A549 treated with RU486 at 1 μM for 4 hours (cell line): ENCODE measurements around the gene RITA1. TPM values are rescaled to one million over a fixed set of nuclear protein-coding genes. Genes with fewer than 3 reads are reported as not detected.

Experiments used
- total RNA-seq: library from RNA; stranded (reverse); fragments of 200-300 nt; extraction: Qiagen RNA extraction; gene quantifications from 5 replicates; pipeline ENCODE4 v1.2.3, GENCODE V29; 2022; ENCODE audit warnings: low read depth

Gene RITA1, protein sequence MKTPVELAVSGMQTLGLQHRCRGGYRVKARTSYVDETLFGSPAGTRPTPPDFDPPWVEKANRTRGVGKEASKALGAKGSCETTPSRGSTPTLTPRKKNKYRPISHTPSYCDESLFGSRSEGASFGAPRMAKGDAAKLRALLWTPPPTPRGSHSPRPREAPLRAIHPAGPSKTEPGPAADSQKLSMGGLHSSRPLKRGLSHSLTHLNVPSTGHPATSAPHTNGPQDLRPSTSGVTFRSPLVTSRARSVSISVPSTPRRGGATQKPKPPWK
- total RNA-seq, result 25.5 to 37.6 TPM (median 36.6 TPM) in 5 replicates

DNA sequence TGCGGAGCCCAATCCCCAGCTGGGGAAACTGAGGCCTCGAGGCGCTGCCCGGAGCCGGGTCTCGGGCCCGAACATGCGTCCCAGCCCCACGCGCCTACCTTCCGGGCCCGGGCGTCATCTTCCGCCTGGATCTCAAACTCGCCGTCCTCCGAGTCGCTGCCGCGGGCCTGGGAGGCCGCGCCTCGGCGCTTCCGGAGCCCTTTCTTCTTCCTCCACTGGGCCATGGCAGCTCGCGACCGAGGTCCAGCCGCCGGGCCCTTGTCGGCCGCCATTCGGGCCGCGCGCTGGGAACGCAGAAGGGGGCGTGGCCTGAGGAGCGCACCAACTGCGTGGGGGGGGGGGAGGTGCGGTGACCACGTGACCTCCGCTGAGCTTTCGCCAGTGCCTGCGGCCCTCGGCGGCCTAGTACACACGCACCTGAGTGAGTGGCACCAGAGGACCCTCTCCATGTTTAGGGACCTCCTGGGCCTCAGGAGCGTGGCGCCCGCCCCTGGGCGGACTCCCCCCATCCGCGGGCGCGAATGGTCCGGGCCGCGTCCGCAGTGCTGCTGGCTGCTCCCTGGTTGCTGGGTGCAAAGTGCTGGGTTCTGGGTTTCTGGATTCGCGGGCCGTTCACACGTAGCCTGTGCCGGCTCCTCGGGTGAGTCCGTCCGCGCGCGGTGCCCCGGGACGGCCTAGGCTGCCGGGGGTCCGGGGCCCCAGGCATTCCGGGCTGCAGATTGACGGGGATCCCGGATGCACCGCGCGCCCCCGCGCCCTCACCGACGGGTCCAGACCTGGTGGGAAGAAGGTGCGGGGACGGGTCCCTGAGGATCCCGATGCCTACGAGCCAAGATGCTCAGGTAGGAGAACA is at the start of gene RITA1, which contains the start of gene DDX54:
TSS of gene RITA1 (plus strand) at position 542 of the 853 bp plus-strand sequence. CDS start 1,026 bp downstream, outside the sequence.
TSS of gene DDX54 (minus strand) at position 299 of the 853 bp plus-strand sequence. CDS start at position 272, 27 bp downstream.

DNA sequence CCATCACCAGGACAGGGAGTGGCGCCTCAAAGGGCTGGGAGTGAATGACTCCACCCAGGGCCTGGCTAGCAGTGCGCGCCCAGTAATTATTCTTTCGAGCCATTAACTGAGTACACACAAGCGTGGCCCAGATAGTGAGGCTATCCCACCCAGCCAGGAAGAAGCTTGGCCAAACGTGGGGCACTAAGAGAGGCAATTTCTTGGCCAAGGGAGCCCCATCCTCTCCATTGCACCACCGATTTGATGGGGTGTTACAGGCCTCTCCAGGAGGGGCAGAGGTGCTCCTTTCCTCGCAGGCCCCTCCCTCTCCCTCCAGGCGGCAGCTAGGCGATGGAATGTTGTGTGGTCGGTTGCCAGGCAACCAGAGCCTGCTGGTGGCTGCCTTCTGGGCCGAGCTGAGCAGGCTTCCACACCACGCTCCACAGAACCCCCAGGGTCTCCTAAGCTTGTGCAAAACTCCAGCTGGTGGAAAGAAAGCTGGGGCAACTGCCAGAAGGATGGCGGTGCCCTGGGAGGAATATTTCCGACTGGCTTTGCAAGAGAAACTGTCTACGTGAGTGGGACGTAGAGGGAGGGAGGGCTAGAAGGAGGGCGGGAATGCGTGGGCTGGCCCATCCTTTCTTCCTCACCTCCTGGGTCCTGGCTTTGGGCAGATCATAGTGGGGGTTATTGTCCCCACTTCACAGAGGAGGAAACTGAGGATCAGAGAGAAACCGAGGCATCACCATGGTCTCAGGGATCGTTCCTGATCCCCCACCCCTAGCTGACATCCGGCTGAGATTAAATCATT is 36.0 kb upstream of the RITA1 start, which contains the start of gene CFAP73:
TSS of gene CFAP73 (plus strand) at position 364 of the 790 bp plus-strand sequence. CDS start at position 498, 134 bp downstream.

DNA sequence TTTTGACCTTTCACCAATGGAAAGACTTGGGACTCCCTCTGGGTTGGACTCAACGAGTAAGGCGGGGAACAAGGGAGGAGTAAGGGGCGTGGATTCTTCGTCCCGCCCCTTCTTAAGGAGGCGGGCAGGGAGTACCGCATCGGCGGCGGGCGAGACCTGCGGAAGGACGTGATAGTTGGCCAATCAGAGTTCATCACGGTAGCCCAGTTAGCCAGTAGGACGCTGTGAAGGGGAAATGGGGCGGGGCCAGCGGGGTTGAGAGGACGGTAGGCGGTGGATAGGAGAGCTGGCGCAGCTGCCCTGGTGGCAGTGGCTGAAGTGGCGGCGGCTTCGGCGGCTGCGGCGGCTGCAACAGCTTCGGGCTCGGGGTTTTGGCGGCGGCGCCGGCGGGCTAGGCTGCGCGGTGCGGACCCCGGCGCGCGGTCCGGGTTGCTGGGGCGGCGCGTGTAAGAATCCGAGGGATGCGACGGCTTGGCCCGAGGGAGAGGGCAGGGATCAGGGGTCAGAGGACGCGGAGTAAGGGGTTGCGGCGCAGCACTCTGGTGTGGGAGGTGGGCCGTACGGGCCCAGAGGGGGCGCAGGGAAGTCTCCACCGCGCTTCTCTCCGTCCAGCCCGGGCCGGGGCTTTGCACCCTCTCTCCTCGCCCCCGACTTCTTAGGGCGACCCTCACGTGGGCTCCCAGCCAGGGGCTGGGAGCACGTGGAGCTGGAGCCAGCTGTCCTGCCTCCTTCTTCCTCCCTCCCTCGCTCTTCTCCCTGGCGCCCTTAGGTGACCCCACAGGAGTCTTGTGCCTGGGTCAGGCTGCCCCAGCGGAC is 35.9 kb downstream of the RITA1 start, which contains the start of gene TPCN1:
TSS of gene TPCN1 (plus strand) at position 284 of the 816 bp plus-strand sequence. CDS start 5,389 bp downstream, outside the sequence.

Other genes starting within 250 kb of the RITA1 start
- gene OAS3, start 247.2 kb upstream of the RITA1 start, total RNA-seq, result 23.1 to 33.3 TPM (median 29.4 TPM) in 5 replicates
- 0.15 to 0.77 TPM (median 0.16 TPM) in 5 replicates for gene OAS2, start 207.2 kb upstream of the RITA1 start, total RNA-seq
- gene DTX1, start 129.0 kb upstream of the RITA1 start, total RNA-seq, result 0.42 to 0.82 TPM (median 0.57 TPM) in 5 replicates
- 0.27 to 0.55 TPM (median 0.29 TPM) in 5 replicates for gene RASAL1, start 50.0 kb upstream of the RITA1 start, total RNA-seq
- 0.10 TPM in 2 of 5 replicates, not detected in the others for gene CFAP73, start 36.0 kb upstream of the RITA1 start, total RNA-seq
- gene DDX54, start 243 bp upstream of the RITA1 start, total RNA-seq, result 48.5 to 93.6 TPM (median 79.2 TPM) in 5 replicates
- gene TPCN1, start 35.7 kb downstream of the RITA1 start, total RNA-seq, result 15.4 to 21.1 TPM (median 20.1 TPM) in 5 replicates
- gene SLC8B1, start 149.4 kb downstream of the RITA1 start, total RNA-seq, result 7.6 to 9.0 TPM (median 8.4 TPM) in 5 replicates
- gene PLBD2, start 172.9 kb downstream of the RITA1 start, total RNA-seq, result 25.9 to 36.6 TPM (median 33.4 TPM) in 5 replicates
- 0.16 to 1.0 TPM (median 0.59 TPM) in 5 replicates for gene SDS, start 218.2 kb downstream of the RITA1 start, total RNA-seq
- 20.4 to 28.8 TPM (median 23.7 TPM) in 5 replicates for gene SDSL, start 236.7 kb downstream of the RITA1 start, total RNA-seq